Measurements from ENCODE around the gene NEUROD2. TPM values are rescaled to one million over a fixed set of nuclear protein-coding genes. Genes with fewer than 3 reads are reported as not detected.

The NEUROD2 gene
- total and polyA plus RNA-seq, 10 of the 15 experiments (the other 5 are each of a cell fraction or from before 2014, with no cell fraction given): not detected

DNA sequence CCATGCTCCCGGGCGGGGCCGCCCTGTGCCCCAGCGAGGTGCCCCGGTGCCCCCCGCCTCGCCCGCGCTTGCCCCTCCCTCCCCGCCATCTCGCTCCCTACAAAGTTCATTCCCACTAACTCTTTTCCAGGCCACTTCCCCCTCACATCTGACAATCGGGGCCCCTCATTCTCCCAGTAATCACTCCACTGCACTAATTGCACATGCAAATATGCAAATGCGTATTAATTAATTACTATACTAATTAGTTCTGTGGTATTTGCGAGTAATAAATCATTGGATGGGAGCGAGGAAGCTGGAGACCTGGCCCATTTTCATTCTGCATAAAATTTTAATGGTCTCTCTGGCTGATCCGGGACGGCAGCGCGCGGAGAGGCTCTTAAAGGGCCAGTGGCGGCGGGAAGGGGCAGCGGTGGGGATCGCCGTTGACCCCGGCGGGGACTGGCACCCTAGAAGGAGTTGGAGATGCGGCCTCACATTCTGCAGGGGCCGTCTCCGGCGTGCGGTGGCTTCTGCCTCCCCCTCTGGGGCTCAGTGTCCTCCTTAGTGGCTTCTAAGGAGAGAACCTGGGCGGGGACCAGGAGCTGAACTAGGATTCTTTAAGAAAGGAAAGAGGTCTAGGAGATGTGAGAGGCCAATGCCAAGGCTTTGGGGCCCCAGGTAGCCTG lies 10.7 kb upstream of the NEUROD2 start:
- intact Hi-C loops (cut with micrococcal nuclease; ENCODE audit: unreplicated experiment): no loop called here
- ChIA-PET RAD21 (ENCODE audit: unreplicated experiment) (interaction anchor here (5.6 kb wide), 1 partner anchor 68 kb away, joined by 54 read pairs; no protein-coding TSS in a partner anchor), CTCF (interaction anchor here (0.8 to 8.9 kb wide), 9 partner anchors 19 to 362 kb away, joined by 3 to 225 read pairs (median 12); partner anchors contain the start of genes MIEN1, PGAP3, PNMT and PSMD3), POLR2A (no interaction called here), SMC1A (ENCODE audit: uncharacterized antibody, unreplicated experiment) (interaction anchor here (0.7 to 1.7 kb wide), 5 partner anchors 31 to 244 kb away, joined by 3 to 8 read pairs (median 3); no protein-coding TSS in a partner anchor)
- DNase-seq (ENCODE audit: low read depth, low spot score) (no peak), FAIRE-seq (no peak), ATAC-seq (no peak)
- Histone ChIP-seq H2AFZ (ENCODE audit: control insufficient read depth, low read depth, low read length) (peak overlapping the region; percentile 17; the same call in 1 of the 2 replicates), H4K20me1 (ENCODE audit: control insufficient read depth, insufficient read depth) (no peaks in the 10 kb centered on the region), H3K27ac (ENCODE audit: control insufficient read depth, insufficient read depth) (no peak overlapping the region), H3K4me1 (ENCODE audit: control insufficient read depth, insufficient read depth, low read length) (peaks cover 5% of the 10 kb centered on the region), H3K9ac (ENCODE audit: control insufficient read depth, insufficient read depth, low read length) (no peak overlapping the region), H3K27me3 (replicated peaks in 1 of 2; ENCODE audit: control insufficient read depth in 2 of 2, insufficient read depth in 2 of 2, low read length in 1 of 2) (no peaks in the 10 kb centered on the region; a peak in 2 of 4 replicates), H3K4me3 (no peak overlapping the region; the same call in 1 of the 2 replicates), H3K4me2 (ENCODE audit: control insufficient read depth, insufficient read depth) (peak overlapping the region; percentile 89), H3K79me2 (ENCODE audit: control insufficient read depth, insufficient read depth, low read length) (no peaks in the 10 kb centered on the region), H3K9me3 (replicated peaks; ENCODE audit: control insufficient read depth, insufficient read depth, low read length) (no peaks in the 10 kb centered on the region), H3K36me3 (ENCODE audit: control insufficient read depth in 2 of 2, insufficient read depth in 2 of 2, low read length in 1 of 2) (no peaks in the 10 kb centered on the region)
- BruUV-seq (replicated peaks): no TSS peak
- 25% methylated on average over 24 of the region's 33 CpGs for WGBS (ENCODE audit: insufficient coverage, insufficient replicate concordance, low lambda C conversion rate, missing lambda C conversion rate)
- no peak for TF ChIP-seq CHD1 (IDR thresholded peaks at IDR 0.05; ENCODE audit: low read depth, low read length)
- TF ChIP-seq POU2F2 (IDR thresholded peaks at IDR 0.05; ENCODE audit: borderline replicate concordance, low read depth, low read length): peak; percentile 81; the same call in 1 of the 3 replicates
- in situ Hi-C loops (cut with MboI): no loop called here

GRCh38 chr17:39617446-39618245 lies 9.9 kb upstream of the NEUROD2 start:
- POLR2A ChIA-PET: no interaction called here
- H3K4me3 ChIP-seq: peak overlapping the region; percentile 61; the same call in 1 of the 2 replicates
- TF ChIP-seq FOXK2 (IDR thresholded peaks at IDR 0.05) (no peak), SPI1 (IDR thresholded peaks at IDR 0.05; ENCODE audit: borderline replicate concordance, insufficient read depth, low read depth, low read length) (no peak), POLR2A (IDR thresholded peaks at IDR 0.05; ENCODE audit: low read depth, low read length) (0 out of 2 replicates have a peak, but pooled peaks have one; percentile 25), BHLHE40 (IDR thresholded peaks at IDR 0.05; ENCODE audit: borderline replicate concordance in 1 of 2, low read depth in 2 of 2, low read length in 1 of 2) (peak; percentile 94 to 99), GATAD2B (conservative IDR thresholded peaks at IDR 0.05; ENCODE audit: low read depth) (peak; percentile 48; the same call in 1 of the 2 replicates), MEF2B (IDR thresholded peaks at IDR 0.05; ENCODE audit: partially characterized antibody, poor library complexity, severe bottlenecking) (no peak), IKZF1 (conservative IDR thresholded peaks at IDR 0.05) (peak; percentile 74), LARP7 (IDR thresholded peaks at IDR 0.05) (0 out of 2 replicates have a peak, but pooled peaks have one; percentile 50), BACH1 (IDR thresholded peaks at IDR 0.05; ENCODE audit: borderline replicate concordance) (0 out of 2 replicates have a peak, but pooled peaks have one; percentile 23), NR2F1 (conservative IDR thresholded peaks at IDR 0.05) (no peak), POLR2AphosphoS2 (IDR thresholded peaks at IDR 0.05; ENCODE audit: low read depth, low read length) (no peak)

More at GRCh38 chr17:39617446-39618245, 9.9 kb upstream of the NEUROD2 start:
- DNase-seq (ENCODE audit: low read depth, low spot score) (no peak), FAIRE-seq (no peak), ATAC-seq (peak; percentile 24; the same call in 2 of the 3 replicates)
- no peak overlapping the region for H3K27ac ChIP-seq (ENCODE audit: control insufficient read depth, insufficient read depth)
- H4K20me1 ChIP-seq (ENCODE audit: control insufficient read depth, insufficient read depth): no peaks in the 10 kb centered on the region
- no peak overlapping the region; the same call in 1 of the 2 replicates for H3K9ac ChIP-seq (ENCODE audit: control insufficient read depth, insufficient read depth, low read length)
- BruUV-seq (replicated peaks): no TSS peak
- H3K27me3 ChIP-seq (replicated peaks in 1 of 2; ENCODE audit: control insufficient read depth in 2 of 2, insufficient read depth in 2 of 2, low read length in 1 of 2): no peaks in the 10 kb centered on the region; a peak in 2 of 4 replicates
- ChIA-PET CTCF (interaction anchor here (1.0 to 8.9 kb wide), 3 partner anchors 20 to 142 kb away, joined by 3 to 225 read pairs (median 3); partner anchors contain the start of gene STARD3), RAD21 (ENCODE audit: unreplicated experiment) (no interaction called here), SMC1A (ENCODE audit: uncharacterized antibody, unreplicated experiment) (interaction anchor here (1.3 kb wide), 1 partner anchor 33 kb away, joined by 3 read pairs; no protein-coding TSS in a partner anchor)
- 4% methylated on average over 25 of the region's 79 CpGs for WGBS (ENCODE audit: insufficient coverage, insufficient replicate concordance, low lambda C conversion rate, missing lambda C conversion rate)
- H3K4me2 ChIP-seq (ENCODE audit: control insufficient read depth, insufficient read depth): peak overlapping the region; percentile 89; the same call in 1 of the 2 replicates
- intact Hi-C loops (cut with micrococcal nuclease; ENCODE audit: unreplicated experiment) (no loop called here), in situ Hi-C loops (cut with MboI) (no loop called here)
- H3K36me3 ChIP-seq (ENCODE audit: control insufficient read depth in 2 of 2, insufficient read depth in 2 of 2, low read length in 1 of 2): no peaks in the 10 kb centered on the region
- H3K4me1 ChIP-seq (ENCODE audit: control insufficient read depth, insufficient read depth, low read length): peaks cover 5% of the 10 kb centered on the region
- H3K9me3 ChIP-seq (replicated peaks; ENCODE audit: control insufficient read depth, insufficient read depth, low read length): no peaks in the 10 kb centered on the region
- no peaks in the 10 kb centered on the region for H3K79me2 ChIP-seq (ENCODE audit: control insufficient read depth, insufficient read depth, low read length)
- peak overlapping the region; percentile 63 for H2AFZ ChIP-seq (ENCODE audit: control insufficient read depth, low read depth, low read length)

Measured in GM12878 (cell line).